NK-92 (cell line): ENCODE data around the gene TOM1L2.

Experiments
- DNase-seq: peaks from one replicate; lab custom pipeline; 2025; ENCODE audit not compliant: unreplicated experiment; lab: John Stamatoyannopoulos, UW

TOM1L2 gene

GRCh38 chr17:17900615-17901520, 71.3 kb downstream of the TOM1L2 start:
- DNase-seq: no peak

GRCh38 chr17:17899486-17899885, 72.7 kb downstream of the TOM1L2 start:
- DNase-seq: no peak

GRCh38 chr17:17898673-17899072, 73.5 kb downstream of the TOM1L2 start:
- no peak for DNase-seq

- DNase-seq: no peak
Observed at GRCh38 chr17:17897442-17897841, 74.8 kb downstream of the TOM1L2 start.

- DNase-seq: no peak
Observed at GRCh38 chr17:17896746-17897145, 75.5 kb downstream of the TOM1L2 start.

- DNase-seq: no peak
Observed at GRCh38 chr17:17893801-17894644, 78.2 kb downstream of the TOM1L2 start.

- no peak for DNase-seq
Observed at GRCh38 chr17:17892731-17893130, 79.5 kb downstream of the TOM1L2 start.

GRCh38 chr17:17892009-17892408, 80.2 kb downstream of the TOM1L2 start:
- DNase-seq: no peak

GRCh38 chr17:17890773-17891759, 81.1 kb downstream of the TOM1L2 start:
- DNase-seq: no peak

- no peak for DNase-seq
Observed at GRCh38 chr17:17889922-17890321, 82.3 kb downstream of the TOM1L2 start.

- no peak for DNase-seq
Observed at GRCh38 chr17:17888821-17889220, 83.4 kb downstream of the TOM1L2 start.

- no peak for DNase-seq
Observed at GRCh38 chr17:17888371-17888770, 83.8 kb downstream of the TOM1L2 start.

GRCh38 chr17:17887752-17888304, 84.4 kb downstream of the TOM1L2 start:
- DNase-seq: no peak

GRCh38 chr17:17886726-17887125, 85.5 kb downstream of the TOM1L2 start:
- DNase-seq: no peak

GRCh38 chr17:17886226-17886625, 86.0 kb downstream of the TOM1L2 start:
- DNase-seq: no peak

- no peak for DNase-seq
Observed at GRCh38 chr17:17884391-17885357, 87.5 kb downstream of the TOM1L2 start.

GRCh38 chr17:17883801-17884200, 88.4 kb downstream of the TOM1L2 start:
- DNase-seq: no peak

GRCh38 chr17:17882082-17882581, 90.1 kb downstream of the TOM1L2 start:
- DNase-seq: no peak

- DNase-seq: no peak
Observed at GRCh38 chr17:17880577-17881196, 91.5 kb downstream of the TOM1L2 start.
